GM12892 (cell line): ENCODE results near the gene DLG4.

ENCODE experiments used
- POLR2A ChIP-seq: IDR thresholded peaks from 2 replicates; pipeline ENCODE4 v1.6.1; 2011; ENCODE audit warnings: low read depth, low read length, control low read depth
- POLR2AphosphoS5 ChIP-seq: IDR thresholded peaks from 2 replicates; pipeline ENCODE4 v1.6.1; 2011; ENCODE audit warnings: low read depth, low read length, control low read depth
- TAF1 ChIP-seq: IDR thresholded peaks from 2 replicates; pipeline ENCODE4 v1.6.1; 2011; ENCODE audit warnings: low read depth, mild to moderate bottlenecking, control low read depth, low read length, borderline replicate concordance

DNA sequence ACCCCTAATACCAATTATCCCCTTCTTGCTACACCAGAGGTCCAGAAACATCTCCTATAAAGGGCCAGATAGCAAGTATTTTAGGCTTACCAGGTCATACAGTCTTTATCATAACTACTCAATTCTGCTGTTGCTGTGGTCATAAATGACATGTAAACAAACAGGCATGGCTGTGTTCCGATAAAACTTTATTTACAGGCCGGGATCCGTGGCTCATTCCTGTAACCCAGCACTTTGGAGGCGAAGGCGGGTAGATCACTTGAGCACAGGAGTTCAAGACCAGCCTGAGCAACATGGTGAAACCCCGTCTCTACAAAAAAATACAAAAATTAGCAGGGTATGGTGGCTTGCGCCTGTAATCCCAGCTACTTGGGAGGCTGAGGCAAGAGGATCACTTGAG is 52.8 kb downstream of the DLG4 start:
- TF ChIP-seq POLR2A (no peak), POLR2AphosphoS5 (no peak), TAF1 (no peak)
